GM12801 (cell line): ENCODE measurements around the gene ELMOD1.

ENCODE experiments used
- TF ChIP-seq, protein P1 (sequence below): IDR thresholded peaks from one replicate; pipeline ENCODE4 v1.5.1; 2011; ENCODE audit warnings: control low read depth; ENCODE audit not compliant: insufficient read length; ENCODE audit errors: extremely low read depth

Gene ELMOD1

DNA sequence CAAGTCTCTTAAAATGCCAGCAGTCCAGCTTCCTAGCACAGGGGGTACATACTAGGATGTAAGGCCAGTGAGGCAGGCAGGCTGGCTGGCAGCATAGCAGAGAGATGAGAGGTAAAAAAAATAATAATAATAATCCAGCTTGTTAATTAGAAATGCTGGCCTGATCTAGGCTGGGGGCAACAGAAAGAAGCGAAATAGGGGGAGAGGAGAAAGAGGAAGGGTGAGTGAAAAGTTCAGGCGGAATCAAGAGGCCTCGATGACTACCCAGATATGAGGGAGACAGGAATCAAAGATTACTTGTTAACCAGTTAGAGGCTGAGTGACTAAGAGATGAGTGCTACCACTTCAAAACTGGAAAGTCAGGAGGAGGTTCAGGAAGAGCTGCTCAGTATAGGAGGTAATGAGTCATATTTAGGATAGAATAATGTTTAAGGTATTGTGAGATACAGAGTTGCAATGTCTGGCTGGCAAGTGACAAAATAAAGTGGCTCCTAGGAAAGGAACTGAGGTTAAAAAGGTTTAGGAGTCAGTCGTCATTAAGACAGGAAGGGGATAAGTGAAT, 28.2 kb upstream of the ELMOD1 start:
- TF ChIP-seq, protein P1, sequence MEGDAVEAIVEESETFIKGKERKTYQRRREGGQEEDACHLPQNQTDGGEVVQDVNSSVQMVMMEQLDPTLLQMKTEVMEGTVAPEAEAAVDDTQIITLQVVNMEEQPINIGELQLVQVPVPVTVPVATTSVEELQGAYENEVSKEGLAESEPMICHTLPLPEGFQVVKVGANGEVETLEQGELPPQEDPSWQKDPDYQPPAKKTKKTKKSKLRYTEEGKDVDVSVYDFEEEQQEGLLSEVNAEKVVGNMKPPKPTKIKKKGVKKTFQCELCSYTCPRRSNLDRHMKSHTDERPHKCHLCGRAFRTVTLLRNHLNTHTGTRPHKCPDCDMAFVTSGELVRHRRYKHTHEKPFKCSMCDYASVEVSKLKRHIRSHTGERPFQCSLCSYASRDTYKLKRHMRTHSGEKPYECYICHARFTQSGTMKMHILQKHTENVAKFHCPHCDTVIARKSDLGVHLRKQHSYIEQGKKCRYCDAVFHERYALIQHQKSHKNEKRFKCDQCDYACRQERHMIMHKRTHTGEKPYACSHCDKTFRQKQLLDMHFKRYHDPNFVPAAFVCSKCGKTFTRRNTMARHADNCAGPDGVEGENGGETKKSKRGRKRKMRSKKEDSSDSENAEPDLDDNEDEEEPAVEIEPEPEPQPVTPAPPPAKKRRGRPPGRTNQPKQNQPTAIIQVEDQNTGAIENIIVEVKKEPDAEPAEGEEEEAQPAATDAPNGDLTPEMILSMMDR: no peak

DNA sequence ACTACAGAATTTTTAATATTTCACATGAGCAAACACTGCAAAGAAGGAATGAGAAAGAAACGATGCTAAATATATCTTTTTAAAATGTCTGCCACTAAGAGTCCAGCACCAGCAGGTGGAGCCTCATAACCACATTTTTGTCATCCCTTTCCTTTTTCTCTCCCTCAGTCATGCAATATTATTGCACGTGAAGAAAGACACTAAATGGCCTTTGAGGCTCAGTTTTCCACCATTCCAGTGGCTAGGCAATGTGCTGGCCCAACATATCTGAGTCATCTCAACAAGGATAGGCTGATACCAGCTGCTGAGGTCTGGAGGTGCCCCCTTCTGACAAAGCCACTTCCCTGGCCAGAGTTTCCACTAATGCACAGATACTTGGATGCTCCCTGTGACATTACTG, 27.2 kb upstream of the ELMOD1 start:
- TF ChIP-seq, protein P1: no peak

DNA sequence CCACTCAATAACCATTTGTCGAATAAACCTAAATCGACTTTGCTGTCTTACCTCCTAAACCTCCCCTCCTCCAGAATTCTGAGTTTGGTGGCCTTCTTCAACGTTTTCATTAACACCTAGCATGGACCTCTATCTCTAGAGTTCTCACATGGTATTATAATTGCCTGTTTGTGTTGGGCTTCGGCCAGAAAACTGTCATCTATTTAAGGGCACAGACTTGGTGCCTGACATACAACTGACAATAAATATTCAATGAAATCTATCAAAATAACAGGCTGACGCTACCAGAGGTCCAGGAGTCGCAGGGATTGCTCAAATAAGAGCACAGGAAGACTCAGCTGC, 26.1 kb upstream of the ELMOD1 start:
- TF ChIP-seq, protein P1: no peak

DNA sequence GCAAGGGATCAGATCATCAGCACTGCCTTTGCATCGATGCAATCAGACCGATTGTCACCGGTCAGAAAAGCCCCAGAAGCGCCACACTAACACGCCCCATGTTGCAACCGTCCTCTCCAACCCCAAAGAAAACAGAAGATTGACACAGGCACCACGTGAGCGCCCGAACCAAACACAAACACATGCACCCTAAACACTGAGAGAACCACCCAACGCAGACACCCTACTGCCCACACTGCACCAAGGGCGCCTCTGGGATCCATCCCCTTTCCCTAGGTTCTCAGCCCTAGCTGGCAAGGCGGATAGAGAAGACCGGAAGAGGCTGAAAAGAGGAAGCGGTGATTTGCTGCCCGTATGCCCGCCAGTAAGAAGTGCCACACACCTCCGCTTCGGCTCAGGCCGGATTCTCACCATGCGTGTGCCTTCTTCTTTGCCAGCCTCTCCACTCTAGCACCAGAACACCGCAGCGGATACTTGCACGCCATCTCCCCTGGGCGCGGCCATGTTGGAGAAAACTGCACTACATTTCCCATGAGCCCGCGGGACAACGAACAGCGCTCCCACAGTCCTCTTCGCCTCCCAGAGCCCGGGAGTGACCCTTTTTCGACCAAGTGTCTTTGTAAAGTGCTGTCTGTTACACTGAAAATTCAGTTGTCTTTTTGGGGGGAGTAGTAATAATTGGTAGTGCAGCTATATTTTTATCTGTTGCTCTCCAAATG, 25.6 kb upstream of the ELMOD1 start, which contains the start of gene ALKBH8:
ALKBH8 (minus strand) TSS at position 517 of the 719 bp plus-strand sequence. CDS start 4,842 bp downstream, outside the sequence.
- TF ChIP-seq, protein P1: no peak

DNA sequence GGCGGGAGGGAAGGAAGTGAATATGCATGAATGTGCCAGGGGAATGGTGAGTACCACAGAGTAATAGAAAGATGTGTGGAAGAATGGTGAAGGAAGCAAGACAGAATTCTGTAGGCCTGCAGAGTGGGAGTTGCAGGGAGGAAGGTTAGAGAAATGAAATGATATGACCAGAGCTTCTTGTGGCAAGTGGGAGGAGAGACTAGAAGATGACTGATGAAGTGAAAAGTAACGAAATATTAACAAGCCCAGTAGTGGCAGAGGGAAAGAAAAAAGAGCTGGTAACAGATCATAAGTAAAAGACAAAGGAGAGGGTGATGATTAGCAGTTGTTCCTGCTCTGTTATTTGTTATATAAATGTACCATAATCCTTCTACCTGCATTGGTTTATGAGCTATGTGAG, 24.4 kb upstream of the ELMOD1 start:
- TF ChIP-seq, protein P1: no peak

DNA sequence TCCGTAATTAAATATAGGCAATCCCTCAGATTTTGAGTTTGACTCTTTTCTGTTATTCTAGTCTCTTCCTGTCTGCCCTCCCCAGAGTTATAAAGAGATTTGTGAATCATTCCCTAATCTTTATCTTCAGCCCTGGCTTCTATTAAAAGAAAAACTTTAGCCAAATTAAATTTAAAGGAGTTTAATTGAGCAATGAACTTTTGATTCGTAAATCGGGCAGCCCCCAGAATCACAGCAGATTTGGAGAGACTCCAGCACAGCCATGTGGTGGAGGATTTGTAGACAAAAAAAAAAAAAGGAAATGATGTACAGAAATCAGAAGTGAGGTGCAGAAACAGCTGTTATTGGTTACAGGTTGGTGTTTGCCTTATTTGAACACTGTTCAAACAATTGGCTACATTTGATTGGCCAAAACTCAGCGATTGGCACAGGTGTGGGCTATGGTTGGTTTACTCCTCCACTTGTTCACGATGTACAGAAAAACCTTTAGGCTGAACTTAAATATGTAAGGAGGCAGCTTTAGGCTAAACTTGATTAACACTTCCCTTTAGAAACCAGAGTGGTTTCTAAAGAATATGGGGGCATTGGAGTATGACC, 23.1 kb upstream of the ELMOD1 start:
- TF ChIP-seq, protein P1: no peak

DNA sequence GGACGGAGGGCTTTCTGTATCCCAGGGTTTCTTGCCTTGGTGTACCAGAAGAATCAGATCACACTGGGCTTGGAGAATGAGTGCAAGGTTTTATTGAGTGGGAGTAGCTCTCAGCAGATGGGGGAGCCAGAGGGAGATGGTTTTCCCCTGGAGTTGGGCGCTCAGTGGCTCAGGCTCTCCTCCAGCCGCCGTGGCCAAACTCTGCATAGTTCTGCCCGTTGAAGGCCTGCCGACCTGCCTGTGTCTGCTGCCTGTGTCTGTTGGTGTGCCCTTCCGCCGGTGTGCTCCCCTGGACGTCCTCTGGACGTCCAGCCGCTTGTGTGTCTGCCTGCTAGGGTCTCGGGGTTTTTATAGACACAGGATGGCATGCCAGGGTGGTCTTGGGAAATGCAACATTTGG, 20.9 kb upstream of the ELMOD1 start:
- TF ChIP-seq, protein P1: no peak
